K562 (cell line): ENCODE data around the gene ARF5. TPM values are rescaled to one million over a fixed set of nuclear protein-coding genes. Genes with fewer than 3 reads are reported as not detected.
A peak's percentile ranks its signal among the peaks of the same experiment; 100 is the strongest.

Experiments used
- CBX8 ChIP-seq: fragments of 200-600 bp; sonication (generic); IDR thresholded peaks from 2 replicates; pipeline ENCODE4 v1.6.1; 2012; ENCODE audit warnings: borderline replicate concordance, mixed run types, low read depth, mild to moderate bottlenecking, moderate library complexity, mixed read lengths, low read length, control low read depth, inconsistent platforms; ENCODE audit not compliant: poor library complexity, severe bottlenecking; ENCODE audit errors: extremely low read depth
- E2F4 ChIP-seq: sonication (generic); formaldehyde crosslinking; IDR thresholded peaks from 2 replicates; pipeline ENCODE4 v1.8.0; 2022; ENCODE audit warnings: mild to moderate bottlenecking, low read depth, missing genetic modification reagents
- ELF1 ChIP-seq: fragments of 200-800 bp; sonication (Bioruptor generic); IDR thresholded peaks from 2 replicates; pipeline ENCODE4 v1.6.1; 2016; ENCODE audit warnings: missing genetic modification characterization, missing compliant biosample characterization
- ELF4 ChIP-seq: fragments of 450-650 bp; formaldehyde crosslinking; IDR thresholded peaks from 2 replicates; pipeline ENCODE4 v1.4.0; 2022; ENCODE audit warnings: missing genetic modification characterization
- HDAC2 ChIP-seq: fragments of 450-650 bp; IDR thresholded peaks from 2 replicates; pipeline ENCODE4 v1.6.1; 2016; ENCODE audit warnings: mild to moderate bottlenecking
- NFRKB ChIP-seq: fragments of 450-650 bp; IDR thresholded peaks from 2 replicates; pipeline ENCODE4 v1.6.1; 2016; ENCODE audit warnings: low read depth
- OTX1 ChIP-seq: fragments of 450-650 bp; formaldehyde crosslinking; IDR thresholded peaks from 2 replicates; pipeline ENCODE4 v1.4.0; 2022; ENCODE audit warnings: mild to moderate bottlenecking
- POLR2G ChIP-seq: fragments of 200-400 bp; formaldehyde crosslinking; IDR thresholded peaks from 2 replicates; pipeline ENCODE4 v1.6.1; 2017; ENCODE audit warnings: low read depth, mild to moderate bottlenecking, antibody characterized with exemption, low read length, moderate library complexity
- RBFOX2 ChIP-seq: fragments of 200-400 bp; formaldehyde crosslinking; IDR thresholded peaks from 2 replicates; pipeline ENCODE4 v1.6.1; 2017; ENCODE audit warnings: low read depth, mild to moderate bottlenecking, low read length, moderate library complexity
- SMAD4 ChIP-seq: fragments of 250-450 bp; sonication (Bioruptor Pico); conservative IDR thresholded peaks from 2 replicates; pipeline ENCODE4 v1.8.0; 2021; ENCODE audit warnings: inconsistent platforms, mild to moderate bottlenecking, moderate library complexity
- SP2 ChIP-seq: IDR thresholded peaks from 2 replicates; pipeline ENCODE4 v1.6.1; 2011; ENCODE audit warnings: mild to moderate bottlenecking, low read depth, low read length, moderate library complexity; ENCODE audit not compliant: poor library complexity, severe bottlenecking; ENCODE audit errors: extremely low read depth
- TBL1XR1 ChIP-seq, 2 experiments: IDR thresholded peaks; 2 replicates each; pipeline ENCODE4 v1.6.1; 2012; ENCODE audit warnings: improper control_type of control experiment in 2 of 2, low read length in 2 of 2, mild to moderate bottlenecking in 1 of 2
- ZBTB40 ChIP-seq, 2 experiments: fragments of 450-650 bp in 1 of 2; sonication (generic) in 1 of 2; formaldehyde crosslinking in 1 of 2; IDR thresholded peaks; 2 replicates each; pipeline versions ENCODE4 v1.7.1 to v1.9.0; 2016 to 2022; ENCODE audit warnings: inconsistent platforms in 1 of 2, mild to moderate bottlenecking in 1 of 2, missing genetic modification reagents in 1 of 2
- ZNF175 ChIP-seq: fragments of 200-800 bp; sonication (Bioruptor generic); IDR thresholded peaks from 2 replicates; pipeline ENCODE4 v1.6.1; 2016; ENCODE audit warnings: low read depth, mild to moderate bottlenecking, missing genetic modification characterization, missing compliant biosample characterization
- ZNF444 ChIP-seq: fragments of 250-450 bp; sonication (Bioruptor Pico); IDR thresholded peaks from 2 replicates; pipeline ENCODE4 v1.4.0; 2020; ENCODE audit warnings: mild to moderate bottlenecking, moderate library complexity
- ZNF785 ChIP-seq: fragments of 250-450 bp; sonication (Bioruptor Pico); IDR thresholded peaks from 2 replicates; pipeline ENCODE4 v1.4.0; 2020; ENCODE audit warnings: mild to moderate bottlenecking
- polyA plus RNA-seq, 8 experiments: library from polyadenylated mRNA; depleted of rRNA in 4 of 8; stranded (reverse) in 5 of 8; unstranded in 3 of 8; fragments of >200 nt; fragmentation: Nextera tagmentation in 2 of 8; fragmentation: Illumina TruSeq in 1 of 8; extraction: Ambion mirVana in 2 of 8; extraction: Trizol in 1 of 8; gene quantifications; 2 replicates each; pipeline versions ENCODE4 v1.2.1 to v1.2.3, GENCODE V29; 2011 to 2014; ENCODE audit warnings: inconsistent platforms in 1 of 8, missing spikeins in 1 of 8
- total RNA-seq, 7 experiments: library from RNA; depleted of rRNA in 6 of 7; stranded (reverse); fragments of >200 nt in 6 of 7; fragmentation: Illumina TruSeq in 2 of 7; extraction: Trizol in 2 of 7; gene quantifications; 2 replicates each; pipeline versions ENCODE4 v1.2.1 to v1.2.3, GENCODE V29; 2011 to 2021; ENCODE audit warnings: low replicate concordance in 1 of 7

The ARF5 gene
- total and polyA plus RNA-seq, 9 of the 15 experiments (the other 6 are each of a cell fraction or from before 2014, with no cell fraction given): 8.1 to 290 (median 125) TPM

GRCh38 chr7:127585044-127585953, 2.9 kb upstream of the ARF5 start, which contains the start of gene GCC1 (continued):
- TF ChIP-seq CBX8 (no peak), ZNF785 (CRISPR knock-in tag) (no peak), ZNF444 (no peak), ELF1 (tag) (peak; percentile 97), ZBTB40 (IDR thresholded peaks at IDR 0.05) (peak; percentile 91), ZBTB40 (CRISPR knock-in tag; IDR thresholded peaks at IDR 0.05) (no peak), SMAD4 (CRISPR knock-in tag) (0 out of 2 replicates have a peak, but pooled peaks have one; percentile 58), POLR2G (peak; percentile 97), RBFOX2 (peak; percentile 96), ZNF175 (CRISPR knock-in tag) (0 out of 2 replicates have a peak, but pooled peaks have one; percentile 29), NFRKB (no peak), ELF4 (CRISPR knock-in tag) (no peak), E2F4 (CRISPR knock-in tag) (no peak), TBL1XR1 (IDR thresholded peaks at IDR 0.05; ENCODE audit: low read length in 2 of 2) (peak in 1 of 2 experiments; percentile 83; a peak in 2 of 4 replicates), SP2 (no peak), OTX1 (CRISPR knock-in tag) (peak; percentile 82; the same call in 1 of the 2 replicates), HDAC2 (peak; percentile 68)
